Activated T-cell treated with anti-CD3 and anti-CD28 coated beads, Interleukin-2, amount 50 U/mL, for 24 hours (primary cell): ENCODE data around the gene ANGPTL3.
"Not testable (repeated sequence)": the region's sequence is repeated elsewhere in the genome, so short reads cannot be mapped to it uniquely, and the experiment has no call there.

Experiments
- DNase-seq: peaks from one replicate; pipeline ENCODE4 v3.0.0-alpha.2; 2020
- H3K27ac Mint-ChIP-seq: 2 replicates; pipeline ENCODE4 v1.8.0; 2020; ENCODE audit warnings: mild to moderate bottlenecking, mixed read lengths
- H3K27me3 Mint-ChIP-seq: 2 replicates; pipeline ENCODE4 v1.8.0; 2020; ENCODE audit warnings: mixed read lengths
- H3K36me3 Mint-ChIP-seq: 2 replicates; pipeline ENCODE4 v1.8.0; 2020; ENCODE audit warnings: low read depth, mixed read lengths
- H3K4me1 Mint-ChIP-seq: 2 replicates; pipeline ENCODE4 v1.8.0; 2020; ENCODE audit warnings: low read depth, mixed read lengths
- H3K4me3 Mint-ChIP-seq: 2 replicates; pipeline ENCODE4 v1.8.0; 2020; ENCODE audit warnings: mild to moderate bottlenecking, moderate library complexity, mixed read lengths
- H3K9me3 Mint-ChIP-seq: 2 replicates; pipeline ENCODE4 v1.8.0; 2020; ENCODE audit warnings: mixed read lengths

ANGPTL3 gene, protein sequence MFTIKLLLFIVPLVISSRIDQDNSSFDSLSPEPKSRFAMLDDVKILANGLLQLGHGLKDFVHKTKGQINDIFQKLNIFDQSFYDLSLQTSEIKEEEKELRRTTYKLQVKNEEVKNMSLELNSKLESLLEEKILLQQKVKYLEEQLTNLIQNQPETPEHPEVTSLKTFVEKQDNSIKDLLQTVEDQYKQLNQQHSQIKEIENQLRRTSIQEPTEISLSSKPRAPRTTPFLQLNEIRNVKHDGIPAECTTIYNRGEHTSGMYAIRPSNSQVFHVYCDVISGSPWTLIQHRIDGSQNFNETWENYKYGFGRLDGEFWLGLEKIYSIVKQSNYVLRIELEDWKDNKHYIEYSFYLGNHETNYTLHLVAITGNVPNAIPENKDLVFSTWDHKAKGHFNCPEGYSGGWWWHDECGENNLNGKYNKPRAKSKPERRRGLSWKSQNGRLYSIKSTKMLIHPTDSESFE

GRCh38 chr1:62597281-62597680 is at the start of gene ANGPTL3:
TSS of gene ANGPTL3 (plus strand) at chr1:62597520. CDS start at chr1:62597567, 47 bp downstream.
- H3K4me1 Mint-ChIP-seq = peaks cover 2% of the 10 kb centered on the region
- H3K9me3 Mint-ChIP-seq = no peaks in the 10 kb centered on the region
- no peaks in the 10 kb centered on the region for H3K36me3 Mint-ChIP-seq
- no peaks in the 10 kb centered on the region for H3K27me3 Mint-ChIP-seq
- H3K4me3 Mint-ChIP-seq = no peak within 1 kb of the TSS
- DNase-seq = no peak
- H3K27ac Mint-ChIP-seq = no peak within 1 kb of the TSS

DNA sequence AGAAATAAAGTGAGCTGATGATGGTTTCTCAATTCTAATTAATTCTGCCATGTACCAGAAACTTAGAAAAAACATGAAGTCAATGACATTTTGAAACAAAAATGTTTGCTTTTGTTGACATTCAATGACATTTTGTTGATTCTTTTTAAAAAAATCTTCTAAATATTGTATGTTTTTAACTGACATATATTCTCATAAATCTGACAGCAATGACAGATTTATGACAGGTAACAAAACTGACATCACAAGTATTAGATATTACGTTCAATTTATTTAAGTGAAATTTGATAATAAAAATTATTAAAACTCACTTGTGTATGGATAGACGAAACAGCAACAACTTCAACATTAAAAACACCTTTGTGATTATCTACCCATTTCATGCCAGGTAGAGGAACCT is 36.0 kb upstream of the ANGPTL3 start:
- no peaks in the 10 kb centered on the region for H3K4me1 Mint-ChIP-seq

DNA sequence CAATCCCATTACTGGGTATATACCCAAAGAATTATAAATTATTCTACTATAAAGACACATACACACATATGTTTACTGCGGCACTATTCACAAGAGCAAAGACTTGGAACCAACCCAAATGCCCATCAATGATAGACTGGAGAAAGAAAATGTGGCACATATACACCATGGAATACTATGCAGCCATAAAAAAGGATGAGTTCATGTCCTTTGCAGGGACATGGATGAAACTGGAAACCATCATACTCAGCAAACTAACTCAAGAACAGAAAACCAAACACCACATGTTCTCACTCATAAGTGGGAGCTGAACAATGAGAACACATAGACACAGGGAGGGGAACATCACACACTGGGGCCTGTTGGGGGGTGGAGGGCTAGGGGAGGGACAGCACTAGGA is 30.1 kb upstream of the ANGPTL3 start:
- H3K27ac Mint-ChIP-seq, DNase-seq, H3K4me3 Mint-ChIP-seq, H3K4me1 Mint-ChIP-seq, H3K27me3 Mint-ChIP-seq: not testable (repeated sequence)
- H3K36me3 Mint-ChIP-seq = peaks cover 22% of the 10 kb centered on the region
- peaks cover 10% of the 10 kb centered on the region for H3K9me3 Mint-ChIP-seq

More for the DNA sequence above, 36.0 kb upstream of the ANGPTL3 start:
- Mint-ChIP-seq H3K27ac (no peak overlapping the region), H3K27me3 (no peaks in the 10 kb centered on the region), H3K4me3 (no peak overlapping the region), H3K36me3 (peaks cover 6% of the 10 kb centered on the region), H3K9me3 (no peaks in the 10 kb centered on the region)
- no peak for DNase-seq

DNA sequence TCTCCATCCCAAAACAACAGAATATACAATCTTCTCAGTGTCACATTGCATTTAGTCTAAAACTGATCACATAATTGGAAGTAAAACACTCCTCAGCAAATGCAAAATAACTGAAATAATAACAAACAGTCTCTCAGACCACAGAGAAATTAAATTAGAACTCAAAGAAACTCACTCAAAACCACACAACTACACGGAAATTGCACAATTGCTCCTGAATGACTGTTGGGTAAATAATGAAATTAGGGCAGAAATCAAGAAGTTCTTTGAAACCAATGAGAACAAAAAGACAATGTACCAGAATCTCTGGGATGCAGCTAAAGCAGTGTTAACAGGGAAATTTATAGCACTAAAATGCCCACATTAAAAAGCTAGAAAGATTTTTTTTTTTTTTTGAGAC is 29.4 kb upstream of the ANGPTL3 start:
- DNase-seq, H3K4me3 Mint-ChIP-seq, H3K4me1 Mint-ChIP-seq, H3K27me3 Mint-ChIP-seq, H3K27ac Mint-ChIP-seq: not testable (repeated sequence)
- peaks cover 10% of the 10 kb centered on the region for H3K9me3 Mint-ChIP-seq
- peaks cover 24% of the 10 kb centered on the region for H3K36me3 Mint-ChIP-seq

DNA sequence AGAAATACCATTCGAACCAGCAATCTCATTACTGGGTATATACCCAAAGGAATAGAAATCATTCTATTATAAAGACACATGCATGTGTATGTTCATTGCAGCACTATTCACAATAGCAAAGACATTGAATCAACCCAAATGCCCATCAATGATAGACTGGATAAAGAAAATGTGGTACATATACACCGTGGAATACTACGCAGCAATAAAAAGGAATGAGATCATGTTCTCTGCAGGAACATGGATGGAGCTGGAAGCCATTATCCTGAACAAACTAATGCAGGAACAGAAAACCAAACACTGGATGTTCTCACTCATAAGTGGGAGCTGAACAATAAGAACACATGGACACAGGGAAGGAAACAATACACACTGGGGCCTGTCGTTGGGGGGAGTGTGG is 25.8 kb upstream of the ANGPTL3 start:
- not testable (repeated sequence) for H3K27ac Mint-ChIP-seq, H3K4me3 Mint-ChIP-seq, H3K27me3 Mint-ChIP-seq, H3K4me1 Mint-ChIP-seq, DNase-seq
- H3K9me3 Mint-ChIP-seq = peaks cover 10% of the 10 kb centered on the region
- peaks cover 37% of the 10 kb centered on the region for H3K36me3 Mint-ChIP-seq

DNA sequence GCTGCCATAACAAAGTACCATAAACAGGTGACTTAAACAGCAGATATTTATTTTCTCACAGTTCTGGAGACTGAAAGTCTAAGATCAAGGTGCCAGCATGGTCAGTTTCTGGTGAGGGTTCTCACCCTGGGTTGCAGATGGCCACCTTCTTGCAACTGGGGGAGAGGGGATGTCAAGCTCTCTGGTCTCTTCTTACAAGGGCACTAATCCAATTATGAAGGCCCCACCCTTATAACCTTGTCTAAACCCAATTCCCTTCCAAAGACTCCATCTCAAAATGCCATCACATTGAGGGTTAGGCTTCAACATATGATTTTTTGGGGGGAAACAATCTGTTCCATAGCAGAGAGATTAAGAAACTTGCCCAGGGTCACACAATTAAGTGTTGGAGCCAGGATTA is 24.8 kb upstream of the ANGPTL3 start:
- peaks cover 8% of the 10 kb centered on the region for H3K9me3 Mint-ChIP-seq
- no peaks in the 10 kb centered on the region for H3K27me3 Mint-ChIP-seq
- H3K4me3 Mint-ChIP-seq = no peak overlapping the region
- H3K36me3 Mint-ChIP-seq = peaks cover 34% of the 10 kb centered on the region
- no peaks in the 10 kb centered on the region for H3K4me1 Mint-ChIP-seq
- no peak for DNase-seq
- no peak overlapping the region for H3K27ac Mint-ChIP-seq

- Mint-ChIP-seq H3K4me1 (no peaks in the 10 kb centered on the region), H3K27me3 (no peaks in the 10 kb centered on the region), H3K9me3 (peaks cover 5% of the 10 kb centered on the region), H3K4me3 (no peak overlapping the region), H3K27ac (no peak overlapping the region), H3K36me3 (peaks cover 30% of the 10 kb centered on the region)
- no peak for DNase-seq
Measured at GRCh38 chr1:62573675-62574074, 23.6 kb upstream of the ANGPTL3 start.

GRCh38 chr1:62585469-62586155 is 11.7 kb upstream of the ANGPTL3 start:
- no peaks in the 10 kb centered on the region for H3K27me3 Mint-ChIP-seq
- H3K27ac Mint-ChIP-seq = no peak overlapping the region
- H3K4me3 Mint-ChIP-seq = no peak overlapping the region
- no peak for DNase-seq
- H3K9me3 Mint-ChIP-seq = no peaks in the 10 kb centered on the region
- H3K36me3 Mint-ChIP-seq = peaks cover 5% of the 10 kb centered on the region
- no peaks in the 10 kb centered on the region for H3K4me1 Mint-ChIP-seq

DNA sequence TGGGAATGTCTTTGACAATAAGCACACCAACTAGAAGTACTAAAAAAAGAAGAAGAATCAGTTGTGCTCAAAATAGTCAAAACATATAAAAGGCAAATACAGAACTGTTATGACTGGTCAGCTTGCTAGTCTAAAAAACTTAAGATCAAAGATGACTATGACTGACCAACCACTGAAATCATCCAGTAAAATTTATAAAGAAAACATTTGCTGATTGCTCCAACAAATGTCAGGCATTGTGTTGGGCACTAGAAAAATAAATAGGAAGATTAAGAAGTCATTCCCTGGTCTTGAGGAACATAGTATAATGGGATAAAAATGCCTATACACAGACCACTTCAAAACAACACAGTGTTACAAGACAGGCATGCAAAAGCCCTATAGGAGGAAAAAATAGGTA is 9.3 kb upstream of the ANGPTL3 start:
- Mint-ChIP-seq H3K4me3 (no peak overlapping the region), H3K27me3 (no peaks in the 10 kb centered on the region), H3K9me3 (no peaks in the 10 kb centered on the region), H3K4me1 (no peaks in the 10 kb centered on the region), H3K27ac (no peak overlapping the region), H3K36me3 (peaks cover 2% of the 10 kb centered on the region)
- DNase-seq = no peak

DNA sequence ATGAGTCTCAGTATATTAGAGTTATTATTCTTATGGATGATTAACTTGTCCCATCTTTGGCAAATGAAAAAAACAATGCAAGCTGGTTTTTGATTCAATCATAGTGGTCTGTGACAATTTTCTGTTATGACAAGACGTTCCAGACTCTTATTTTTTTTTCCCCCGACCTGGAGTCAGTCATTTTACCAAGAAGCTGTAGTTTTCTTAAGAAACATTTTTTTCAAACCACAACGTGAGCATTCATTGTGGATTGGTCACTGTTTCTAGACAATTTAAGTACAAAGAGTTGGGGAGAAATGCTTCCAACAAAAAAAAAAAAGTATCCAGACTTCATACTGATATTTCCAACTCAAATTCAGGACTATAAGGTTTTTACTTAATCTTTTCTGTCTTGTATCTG is 8.0 kb upstream of the ANGPTL3 start:
- Mint-ChIP-seq H3K27ac (no peak overlapping the region), H3K4me1 (no peaks in the 10 kb centered on the region), H3K36me3 (peaks cover 1% of the 10 kb centered on the region), H3K9me3 (no peaks in the 10 kb centered on the region), H3K27me3 (no peaks in the 10 kb centered on the region), H3K4me3 (no peak overlapping the region)
- no peak for DNase-seq

GRCh38 chr1:62590255-62590969 is 6.9 kb upstream of the ANGPTL3 start:
- Mint-ChIP-seq H3K4me1 (no peaks in the 10 kb centered on the region), H3K9me3 (no peaks in the 10 kb centered on the region), H3K27me3 (no peaks in the 10 kb centered on the region), H3K4me3 (no peak overlapping the region), H3K36me3 (no peaks in the 10 kb centered on the region), H3K27ac (no peak overlapping the region)
- DNase-seq = no peak

- Mint-ChIP-seq H3K9me3 (no peaks in the 10 kb centered on the region), H3K4me1 (no peaks in the 10 kb centered on the region), H3K4me3 (no peak overlapping the region), H3K27ac (no peak overlapping the region), H3K27me3 (no peaks in the 10 kb centered on the region), H3K36me3 (no peaks in the 10 kb centered on the region)
- no peak for DNase-seq
Measured at GRCh38 chr1:62590970-62591368, 6.4 kb upstream of the ANGPTL3 start.

GRCh38 chr1:62593825-62594394 is 3.4 kb upstream of the ANGPTL3 start:
- DNase-seq = no peak
- H3K27ac Mint-ChIP-seq = no peak overlapping the region
- no peaks in the 10 kb centered on the region for H3K4me1 Mint-ChIP-seq
- no peak overlapping the region for H3K4me3 Mint-ChIP-seq
- H3K27me3 Mint-ChIP-seq = no peaks in the 10 kb centered on the region
- no peaks in the 10 kb centered on the region for H3K9me3 Mint-ChIP-seq
- no peaks in the 10 kb centered on the region for H3K36me3 Mint-ChIP-seq

DNA sequence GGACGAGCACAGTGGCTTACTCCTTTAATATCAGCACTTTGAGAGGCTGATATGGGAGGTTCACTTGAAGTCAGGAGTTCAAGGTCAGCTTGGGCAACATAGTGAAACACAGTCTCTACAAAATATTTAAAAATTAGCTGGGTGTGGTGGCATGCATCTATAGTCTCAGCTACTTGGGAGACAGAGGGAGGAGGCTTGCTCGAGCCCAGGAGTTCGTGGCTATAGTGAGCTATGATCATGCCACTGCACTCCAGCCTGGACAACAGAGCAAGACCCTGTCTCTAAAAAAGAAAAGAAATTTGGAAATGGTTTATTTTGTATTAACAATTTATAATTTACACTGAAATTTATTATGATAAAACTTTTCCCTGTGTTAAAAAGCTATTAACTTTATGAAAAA is 1.7 kb upstream of the ANGPTL3 start:
- no peak overlapping the region for H3K4me3 Mint-ChIP-seq
- no peaks in the 10 kb centered on the region for H3K27me3 Mint-ChIP-seq

More for the DNA sequence above, 1.7 kb upstream of the ANGPTL3 start:
- Mint-ChIP-seq H3K36me3 (no peaks in the 10 kb centered on the region), H3K9me3 (no peaks in the 10 kb centered on the region), H3K27ac (no peak overlapping the region), H3K4me1 (peaks cover 2% of the 10 kb centered on the region)
- DNase-seq = no peak
